Measurements from ENCODE around the gene TACR1.

The TACR1 gene

DNA sequence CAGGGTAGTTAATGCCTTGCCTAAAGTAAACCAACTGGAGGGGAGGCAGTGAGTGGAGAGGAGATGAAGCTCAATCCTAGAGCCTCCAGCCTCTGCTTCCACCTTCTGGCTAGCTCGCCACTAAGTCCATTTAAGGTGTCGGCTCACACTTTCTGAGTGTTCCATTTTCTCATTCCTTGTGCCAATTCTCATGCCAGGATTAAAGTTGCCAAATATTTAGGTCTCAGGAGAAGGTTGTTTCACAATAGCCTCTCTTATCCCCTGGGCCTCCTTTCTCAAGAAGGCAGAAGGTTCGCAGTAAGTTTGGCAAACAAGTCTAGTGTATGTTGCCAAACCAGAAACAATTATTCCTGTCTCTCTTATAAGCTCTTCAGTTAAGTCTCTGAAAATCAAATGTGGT is 57.2 kb downstream of the TACR1 start:
- H3K4me3 ChIP-seq (ENCODE audit: low read depth, low read length): no peak overlapping the region
- TF ChIP-seq, protein P1, sequence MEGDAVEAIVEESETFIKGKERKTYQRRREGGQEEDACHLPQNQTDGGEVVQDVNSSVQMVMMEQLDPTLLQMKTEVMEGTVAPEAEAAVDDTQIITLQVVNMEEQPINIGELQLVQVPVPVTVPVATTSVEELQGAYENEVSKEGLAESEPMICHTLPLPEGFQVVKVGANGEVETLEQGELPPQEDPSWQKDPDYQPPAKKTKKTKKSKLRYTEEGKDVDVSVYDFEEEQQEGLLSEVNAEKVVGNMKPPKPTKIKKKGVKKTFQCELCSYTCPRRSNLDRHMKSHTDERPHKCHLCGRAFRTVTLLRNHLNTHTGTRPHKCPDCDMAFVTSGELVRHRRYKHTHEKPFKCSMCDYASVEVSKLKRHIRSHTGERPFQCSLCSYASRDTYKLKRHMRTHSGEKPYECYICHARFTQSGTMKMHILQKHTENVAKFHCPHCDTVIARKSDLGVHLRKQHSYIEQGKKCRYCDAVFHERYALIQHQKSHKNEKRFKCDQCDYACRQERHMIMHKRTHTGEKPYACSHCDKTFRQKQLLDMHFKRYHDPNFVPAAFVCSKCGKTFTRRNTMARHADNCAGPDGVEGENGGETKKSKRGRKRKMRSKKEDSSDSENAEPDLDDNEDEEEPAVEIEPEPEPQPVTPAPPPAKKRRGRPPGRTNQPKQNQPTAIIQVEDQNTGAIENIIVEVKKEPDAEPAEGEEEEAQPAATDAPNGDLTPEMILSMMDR (IDR thresholded peaks at IDR 0.05; ENCODE audit: low read depth, low read length): no peak
- no peaks in the 10 kb centered on the region for H3K36me3 ChIP-seq
- no peaks in the 10 kb centered on the region for H3K4me1 ChIP-seq
- no peaks in the 10 kb centered on the region for H3K9me3 ChIP-seq
- no peak for DNase-seq
- H3K27me3 ChIP-seq: no peaks in the 10 kb centered on the region

DNA sequence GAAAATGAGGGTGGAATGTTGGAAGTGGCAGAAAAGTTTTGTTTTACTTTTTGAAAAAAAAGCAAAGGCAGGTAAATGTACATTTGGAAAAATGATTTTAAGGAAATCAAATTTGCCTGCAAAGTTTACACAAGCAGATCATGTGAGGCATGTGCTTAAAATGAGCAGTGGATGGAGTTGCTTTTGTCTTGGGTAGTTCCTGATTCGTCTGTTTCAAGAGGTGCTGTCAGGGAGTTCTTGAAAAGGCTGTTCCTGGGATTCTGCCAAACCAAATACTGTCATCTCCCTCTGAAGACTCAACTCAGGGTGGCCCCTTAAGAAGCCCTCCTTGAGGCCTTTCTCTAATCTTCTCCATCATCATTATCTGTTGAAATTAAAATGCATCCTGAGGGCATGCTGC is 59.0 kb downstream of the TACR1 start:
- TF ChIP-seq, protein P1 (IDR thresholded peaks at IDR 0.05; ENCODE audit: low read depth, low read length): no peak
- Histone ChIP-seq H3K4me1 (no peaks in the 10 kb centered on the region), H3K4me3 (ENCODE audit: low read depth, low read length) (no peak overlapping the region), H3K9me3 (no peaks in the 10 kb centered on the region), H3K27me3 (no peaks in the 10 kb centered on the region), H3K36me3 (no peaks in the 10 kb centered on the region)
- DNase-seq: no peak

DNA sequence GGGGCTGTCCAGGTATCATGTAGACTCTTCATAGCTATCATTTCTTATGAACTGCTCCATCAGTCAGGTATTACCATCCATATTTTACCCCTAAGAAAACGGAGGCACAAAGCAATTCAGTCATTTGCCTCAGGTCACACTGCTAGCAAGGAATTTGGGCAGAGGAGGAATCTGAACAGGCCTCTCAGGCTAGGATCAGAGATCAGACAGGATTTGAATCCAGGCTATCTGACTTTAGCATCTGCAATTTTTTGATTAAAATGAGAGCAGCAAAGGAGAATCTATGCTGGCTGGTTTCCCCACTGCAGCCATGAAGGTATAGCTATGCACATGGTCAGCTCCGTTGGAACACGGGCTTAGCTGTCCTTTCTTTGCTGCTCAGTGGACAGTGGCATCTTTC is 60.1 kb downstream of the TACR1 start:
- TF ChIP-seq, protein P1 (IDR thresholded peaks at IDR 0.05; ENCODE audit: low read depth, low read length): no peak
- H3K4me3 ChIP-seq (ENCODE audit: low read depth, low read length): no peak overlapping the region
- H3K9me3 ChIP-seq: no peaks in the 10 kb centered on the region
- no peaks in the 10 kb centered on the region for H3K27me3 ChIP-seq
- H3K36me3 ChIP-seq: no peaks in the 10 kb centered on the region
- H3K4me1 ChIP-seq: no peaks in the 10 kb centered on the region
- DNase-seq: no peak

DNA sequence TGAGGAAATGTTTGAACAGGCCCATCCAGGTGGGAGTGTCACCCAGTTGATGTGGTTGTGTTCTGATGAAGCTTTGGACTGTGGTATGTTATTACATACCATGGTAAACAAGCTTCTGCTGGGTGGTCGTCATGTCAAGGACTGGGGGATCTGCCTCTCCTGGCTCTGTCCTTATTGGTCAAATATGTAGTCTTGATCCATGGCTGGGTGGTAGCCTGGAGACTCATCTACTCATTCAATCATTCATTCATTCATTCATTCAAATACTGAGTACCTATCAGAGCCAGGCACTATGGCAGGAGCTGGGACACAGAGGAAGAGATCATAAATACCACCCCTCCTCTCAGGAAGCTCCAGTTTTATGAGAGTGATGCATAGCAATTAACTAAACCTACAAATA is 60.8 kb downstream of the TACR1 start:
- no peak overlapping the region for H3K4me3 ChIP-seq (ENCODE audit: low read depth, low read length)
- H3K4me1 ChIP-seq: no peaks in the 10 kb centered on the region
- no peak for DNase-seq
- no peaks in the 10 kb centered on the region for H3K9me3 ChIP-seq
- H3K36me3 ChIP-seq: no peaks in the 10 kb centered on the region
- H3K27me3 ChIP-seq: no peaks in the 10 kb centered on the region
- TF ChIP-seq, protein P1 (IDR thresholded peaks at IDR 0.05; ENCODE audit: low read depth, low read length): no peak

DNA sequence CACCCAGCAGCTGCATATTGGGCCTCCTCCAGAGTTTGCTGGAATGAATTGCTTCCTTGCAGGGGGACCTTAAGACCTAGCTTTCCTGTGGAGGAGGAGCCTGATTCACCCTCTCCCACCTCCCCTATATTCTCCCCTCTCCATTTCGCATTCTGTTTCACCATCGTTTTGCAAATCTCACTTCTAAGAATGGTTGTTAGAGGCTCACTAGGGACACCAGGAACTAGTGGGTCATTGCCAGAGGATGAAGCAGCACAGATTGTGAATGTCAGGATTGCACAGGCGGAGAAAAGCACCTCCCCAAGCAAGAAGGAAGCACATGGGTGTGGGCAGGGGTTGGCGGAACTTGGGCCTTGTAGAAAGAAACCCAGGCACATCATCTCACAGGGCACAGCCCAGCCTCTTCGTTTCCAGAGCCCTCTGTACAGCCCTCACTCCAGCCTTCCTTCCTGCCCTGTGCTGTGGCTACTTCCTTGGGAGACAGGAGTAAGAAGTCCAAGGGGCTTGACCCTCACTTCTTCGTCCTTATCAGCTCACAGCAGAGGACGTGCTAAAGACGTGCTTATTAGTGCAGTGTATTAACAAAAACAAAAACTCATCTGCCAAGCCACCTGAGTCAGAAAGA is 63.4 kb downstream of the TACR1 start:
- H3K36me3 ChIP-seq: no peaks in the 10 kb centered on the region
- TF ChIP-seq, protein P1 (IDR thresholded peaks at IDR 0.05; ENCODE audit: low read depth, low read length): no peak
- H3K4me1 ChIP-seq: no peaks in the 10 kb centered on the region

DNA sequence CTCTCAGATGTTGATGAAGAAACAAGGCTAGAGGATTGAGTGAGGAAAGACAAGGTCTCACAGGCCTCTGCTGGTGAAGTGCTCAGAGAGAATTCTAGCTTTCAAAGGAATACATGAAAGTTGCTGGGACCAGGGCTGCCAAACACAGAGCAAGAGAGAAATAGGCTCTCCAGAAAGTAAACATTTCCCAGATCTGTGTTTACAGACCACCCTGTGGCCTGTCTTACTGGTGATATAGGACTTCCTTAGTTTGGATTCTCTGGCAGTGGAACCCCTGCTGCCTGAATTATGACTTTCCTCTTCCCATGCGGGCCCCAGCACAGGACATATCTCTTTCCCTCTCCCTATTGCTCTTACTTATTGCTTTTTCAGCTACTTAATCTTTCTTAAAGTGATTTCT is 64.5 kb downstream of the TACR1 start:
- Histone ChIP-seq H3K9me3 (no peaks in the 10 kb centered on the region), H3K27me3 (no peaks in the 10 kb centered on the region), H3K4me3 (ENCODE audit: low read depth, low read length) (no peak overlapping the region), H3K36me3 (no peaks in the 10 kb centered on the region), H3K4me1 (no peaks in the 10 kb centered on the region)
- DNase-seq: no peak
- TF ChIP-seq, protein P1 (IDR thresholded peaks at IDR 0.05; ENCODE audit: low read depth, low read length): no peak

More for the DNA sequence above, 63.4 kb downstream of the TACR1 start:
- Histone ChIP-seq H3K27me3 (no peaks in the 10 kb centered on the region), H3K9me3 (no peaks in the 10 kb centered on the region), H3K4me3 (ENCODE audit: low read depth, low read length) (no peak overlapping the region)
- no peak for DNase-seq
